ENCODE measurements around the gene FCAMR.

The FCAMR gene, protein sequence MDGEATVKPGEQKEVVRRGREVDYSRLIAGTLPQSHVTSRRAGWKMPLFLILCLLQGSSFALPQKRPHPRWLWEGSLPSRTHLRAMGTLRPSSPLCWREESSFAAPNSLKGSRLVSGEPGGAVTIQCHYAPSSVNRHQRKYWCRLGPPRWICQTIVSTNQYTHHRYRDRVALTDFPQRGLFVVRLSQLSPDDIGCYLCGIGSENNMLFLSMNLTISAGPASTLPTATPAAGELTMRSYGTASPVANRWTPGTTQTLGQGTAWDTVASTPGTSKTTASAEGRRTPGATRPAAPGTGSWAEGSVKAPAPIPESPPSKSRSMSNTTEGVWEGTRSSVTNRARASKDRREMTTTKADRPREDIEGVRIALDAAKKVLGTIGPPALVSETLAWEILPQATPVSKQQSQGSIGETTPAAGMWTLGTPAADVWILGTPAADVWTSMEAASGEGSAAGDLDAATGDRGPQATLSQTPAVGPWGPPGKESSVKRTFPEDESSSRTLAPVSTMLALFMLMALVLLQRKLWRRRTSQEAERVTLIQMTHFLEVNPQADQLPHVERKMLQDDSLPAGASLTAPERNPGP

DNA sequence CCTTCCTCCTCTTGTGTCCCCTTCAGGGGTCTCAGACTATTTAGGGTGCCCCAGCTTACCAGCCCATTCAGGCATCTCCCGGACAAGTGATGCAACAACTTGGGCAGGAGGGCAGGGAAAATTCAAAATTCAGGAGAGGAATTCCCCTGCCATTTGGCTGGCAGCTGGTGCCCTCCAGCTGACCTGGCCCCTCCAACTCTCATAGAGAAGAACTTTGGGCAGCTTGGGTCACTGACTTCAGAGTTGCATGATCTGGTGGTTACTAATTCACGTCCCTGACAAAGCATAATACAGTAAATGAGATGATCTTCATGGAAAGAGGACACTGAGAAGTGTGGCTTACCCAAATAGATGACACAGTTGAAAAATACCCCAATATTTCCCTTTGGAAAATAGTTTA lies at the start of gene FCAMR:
FCAMR (minus strand) TSS at position 15 of the 400 bp plus-strand sequence. CDS start 335 bp downstream, outside the sequence.
- no peak for DNase-seq

DNA sequence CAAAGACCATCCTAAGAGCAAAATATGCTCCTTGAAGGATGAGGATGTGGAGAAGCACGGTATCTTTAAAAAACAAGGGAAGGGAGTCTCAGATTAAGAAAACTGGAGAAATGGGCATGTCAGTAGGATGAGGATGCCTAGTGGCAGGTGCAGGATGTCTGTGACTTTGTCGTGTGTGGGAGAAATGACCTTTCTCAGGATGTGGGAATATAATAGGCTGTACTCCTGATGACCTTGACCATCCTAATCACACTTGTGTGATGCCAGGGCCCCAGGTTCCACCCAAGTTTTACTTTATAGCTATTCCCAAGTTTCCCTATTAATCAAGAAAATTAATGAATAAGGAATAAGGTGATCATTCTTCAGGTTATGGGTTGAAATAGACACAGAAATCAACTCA lies 49.4 kb upstream of the FCAMR start:
- no peak for DNase-seq

DNA sequence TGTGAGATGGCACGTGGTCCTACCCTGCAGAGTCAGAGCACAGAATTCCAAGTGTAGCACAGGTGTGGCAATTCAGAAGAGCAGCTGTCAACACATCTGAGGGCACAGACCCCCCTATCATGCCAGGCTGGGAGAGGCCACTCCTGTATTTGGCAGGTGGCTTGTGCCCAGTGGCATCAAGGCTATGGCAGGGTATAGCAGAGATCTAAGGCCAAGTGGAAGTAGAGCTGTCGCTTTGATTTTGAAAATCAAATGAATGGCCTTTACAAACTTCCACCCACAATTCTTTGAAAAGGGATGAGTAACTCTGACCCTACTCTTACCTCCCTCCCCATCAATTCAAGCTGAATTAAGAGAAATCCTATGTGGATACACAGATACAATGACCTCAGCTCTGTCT lies 48.9 kb upstream of the FCAMR start:
- DNase-seq = no peak

DNA sequence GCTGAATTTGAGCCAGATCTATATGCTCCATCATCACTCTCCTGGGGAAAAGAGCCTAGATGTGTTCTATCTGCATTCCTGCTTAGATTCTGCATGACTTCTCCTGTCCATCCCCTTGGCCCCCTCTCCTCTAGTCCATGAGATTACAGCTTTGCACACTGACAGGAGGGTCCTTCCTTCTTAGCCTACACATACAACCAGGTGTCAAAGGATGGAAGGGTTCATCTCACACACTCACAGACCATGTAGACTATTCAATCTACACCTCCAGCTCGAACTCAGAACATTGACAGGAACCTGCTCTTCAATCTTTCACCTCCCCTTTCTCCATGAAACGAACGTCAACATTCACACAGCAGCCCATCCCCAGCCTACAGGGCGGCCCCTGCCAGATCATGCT lies 48.4 kb upstream of the FCAMR start:
- DNase-seq = no peak

DNA sequence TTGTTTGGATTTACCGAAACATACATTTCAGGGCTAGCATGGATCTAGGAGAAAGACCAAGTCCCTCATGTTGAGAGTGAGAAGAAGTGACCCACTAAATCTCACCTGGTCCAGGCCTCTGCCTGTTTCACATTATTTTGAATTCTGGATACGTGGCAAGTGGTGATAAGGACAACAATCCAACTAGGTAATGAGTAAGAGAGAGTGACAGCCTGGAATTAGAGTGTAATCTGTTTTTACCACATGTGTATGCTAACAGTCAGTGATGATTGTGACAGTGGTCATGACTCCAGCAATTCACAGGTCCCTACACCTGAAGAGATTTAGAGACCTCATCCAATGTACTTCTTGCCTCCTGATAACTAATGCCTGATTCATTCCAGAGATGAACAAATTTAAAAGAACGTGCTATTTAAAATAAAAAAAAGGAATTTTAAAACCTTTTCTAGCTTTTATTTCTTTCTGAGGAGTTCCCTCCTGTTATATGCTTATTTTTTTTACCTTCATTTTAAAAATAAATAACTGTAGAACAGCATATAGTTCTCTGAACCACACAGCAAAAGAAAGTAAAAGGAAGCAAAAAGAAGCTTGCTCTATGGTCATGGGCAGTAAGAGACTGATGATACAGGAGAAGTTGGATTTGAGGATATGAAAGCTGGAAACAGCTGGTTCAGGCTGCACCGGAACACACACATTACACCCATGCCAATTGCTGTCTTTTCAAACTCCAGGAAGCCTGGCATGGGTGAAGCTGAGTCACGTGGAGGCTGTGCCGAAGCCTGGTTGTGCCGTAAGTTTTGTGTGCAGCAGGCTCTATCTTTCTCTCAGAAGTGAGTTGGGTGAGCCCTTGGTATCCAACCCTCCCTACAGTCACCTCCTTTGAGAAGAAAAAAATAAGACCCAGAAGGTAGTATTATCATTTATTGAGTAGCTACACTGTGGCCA lies 47.6 kb upstream of the FCAMR start:
- peak in 1 of 2 donors; percentile 25 for DNase-seq

DNA sequence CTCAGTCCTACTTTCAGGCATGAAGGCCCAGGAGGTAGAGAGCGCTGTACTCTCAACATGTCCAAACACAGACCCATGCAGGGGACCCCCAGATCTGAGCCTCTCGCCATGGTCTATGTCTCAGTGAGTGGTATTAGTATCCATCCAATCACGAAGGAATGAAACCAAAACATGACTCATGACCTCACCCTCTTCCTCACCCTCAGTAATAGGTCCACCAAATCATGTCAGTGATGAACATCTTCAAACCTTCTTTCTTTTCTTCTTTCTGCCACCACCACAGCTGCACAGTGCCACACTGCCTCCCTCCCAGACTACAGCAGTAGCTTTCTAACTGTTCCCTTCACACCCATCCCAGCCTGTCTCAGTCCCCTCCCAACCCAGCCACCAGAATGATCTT lies 45.5 kb upstream of the FCAMR start:
- no peak for DNase-seq

DNA sequence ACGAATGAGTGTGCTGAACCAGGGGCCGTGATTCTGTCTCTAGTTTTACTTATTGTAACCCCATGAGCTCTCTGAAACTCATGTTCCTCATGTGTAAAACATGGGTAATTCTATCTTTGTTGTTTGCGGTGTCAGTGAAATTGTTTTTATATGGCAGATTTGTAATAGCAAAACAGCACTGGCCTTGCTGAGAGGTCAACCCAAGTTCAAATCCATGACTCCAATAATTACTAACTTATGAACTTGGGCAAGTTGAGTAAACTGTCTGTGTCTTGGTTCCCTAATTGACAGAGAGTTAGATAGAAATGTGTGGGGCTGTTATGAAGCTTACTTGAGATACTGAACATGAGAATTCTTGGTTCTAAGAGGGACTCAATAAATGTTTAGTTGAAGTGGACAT lies 44.5 kb upstream of the FCAMR start:
- DNase-seq = no peak

DNA sequence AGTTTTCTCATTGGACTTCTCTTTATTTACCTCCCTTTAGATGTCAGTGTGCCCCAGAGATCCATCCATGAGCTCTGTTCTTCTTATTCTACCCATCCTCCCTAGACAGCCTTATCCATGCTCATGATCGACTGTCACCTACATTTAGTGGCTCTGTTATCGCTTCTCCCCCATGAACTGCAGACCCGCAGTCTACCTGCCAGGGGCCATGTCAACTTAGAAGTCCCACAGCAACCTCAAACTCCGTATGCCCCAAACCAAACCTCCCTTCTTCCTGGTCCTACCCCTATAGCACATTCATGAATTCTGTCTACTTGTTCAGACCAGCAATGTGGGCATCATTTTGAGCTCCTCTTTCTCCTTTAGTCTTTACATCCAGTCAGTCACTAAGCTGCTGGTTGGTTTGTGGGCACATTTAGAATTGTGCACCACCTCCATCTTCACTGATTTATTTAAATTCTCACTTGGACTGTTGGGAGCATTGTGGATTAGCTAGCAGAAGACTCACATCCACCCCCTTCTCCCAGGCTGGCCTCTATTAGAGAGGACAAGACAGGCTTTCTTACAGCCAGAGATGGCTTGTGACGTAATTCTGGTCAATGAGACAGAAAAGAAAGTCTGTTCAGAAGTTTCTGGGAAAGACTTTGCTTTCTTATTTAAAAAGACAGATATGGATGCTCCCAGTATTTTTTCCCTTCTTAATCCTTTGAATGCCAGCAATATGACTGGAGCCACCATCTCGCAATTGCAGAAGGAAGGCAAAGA lies 43.2 kb upstream of the FCAMR start:
- no peak for DNase-seq

DNA sequence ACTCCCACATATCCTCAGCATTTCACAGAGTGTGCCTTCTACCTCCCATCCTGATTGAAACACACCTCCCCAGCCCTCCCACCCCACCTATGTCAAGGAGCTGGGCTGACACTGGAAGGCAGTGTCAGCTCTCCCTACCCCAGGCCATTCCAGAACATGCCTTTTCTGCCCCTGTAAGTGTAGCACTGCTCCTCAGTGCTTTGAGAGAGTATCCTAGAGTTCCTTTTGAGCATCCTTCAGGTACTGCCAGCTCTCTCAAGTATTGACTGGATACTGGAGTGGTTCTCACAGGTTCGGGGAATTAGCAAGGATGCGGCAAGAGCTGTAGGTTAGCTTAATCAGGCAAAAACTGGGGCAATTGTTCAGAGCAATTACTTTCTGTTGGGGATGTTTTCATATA lies 40.5 kb upstream of the FCAMR start:
- DNase-seq = no peak

DNA sequence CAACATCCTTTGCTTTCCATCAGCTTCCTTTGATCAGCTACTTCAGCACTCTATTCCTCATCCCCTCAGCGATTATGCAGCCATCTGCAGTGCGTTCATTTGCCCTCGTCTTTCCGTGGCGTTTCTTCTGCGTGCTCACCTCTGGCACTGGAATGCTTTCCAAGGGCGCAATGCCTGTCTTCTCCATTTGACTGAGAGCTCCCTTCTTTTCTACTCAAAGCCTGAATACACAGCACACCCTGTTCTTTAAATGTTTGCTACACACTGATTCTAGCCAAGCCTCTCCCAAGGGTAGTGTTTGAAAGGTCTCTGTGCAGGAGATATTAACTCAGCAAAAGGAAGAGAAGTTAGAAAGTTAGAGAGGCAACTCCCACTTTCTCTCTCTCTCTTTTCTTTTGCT lies 39.7 kb upstream of the FCAMR start:
- DNase-seq = no peak

DNA sequence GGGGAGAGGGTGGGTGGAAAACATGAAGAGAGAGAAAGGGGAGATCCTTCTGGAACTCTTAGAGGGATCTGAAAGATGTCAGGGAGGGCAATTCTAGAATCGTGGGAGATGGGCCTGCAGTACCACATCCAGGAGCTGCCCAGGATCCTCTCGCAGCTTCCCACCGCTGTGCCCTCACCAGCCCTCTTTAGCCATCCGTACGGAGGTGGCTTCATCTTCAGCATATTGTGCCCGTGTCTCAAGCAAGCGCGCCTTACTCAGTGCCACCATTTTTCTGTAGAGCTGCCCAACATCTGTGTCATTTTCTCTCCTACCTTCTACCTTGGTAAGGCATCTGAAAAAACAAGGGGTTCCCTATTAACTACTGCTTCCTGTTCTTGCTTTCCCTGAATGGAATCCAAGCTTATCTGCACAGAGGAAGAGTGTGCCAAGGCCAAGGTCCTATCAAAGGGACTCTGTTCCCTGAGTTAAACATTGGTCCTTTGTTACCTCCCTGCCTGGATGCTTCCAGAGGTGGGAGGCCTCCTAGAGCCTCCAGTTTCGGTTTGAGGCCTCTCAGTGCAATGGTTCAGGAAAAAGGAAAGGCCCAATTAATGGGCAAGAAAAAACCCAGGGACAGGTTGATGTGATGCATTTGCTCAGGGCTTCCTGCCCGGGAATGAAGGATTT lies 39.1 kb upstream of the FCAMR start:
- DNase-seq = no peak

DNA sequence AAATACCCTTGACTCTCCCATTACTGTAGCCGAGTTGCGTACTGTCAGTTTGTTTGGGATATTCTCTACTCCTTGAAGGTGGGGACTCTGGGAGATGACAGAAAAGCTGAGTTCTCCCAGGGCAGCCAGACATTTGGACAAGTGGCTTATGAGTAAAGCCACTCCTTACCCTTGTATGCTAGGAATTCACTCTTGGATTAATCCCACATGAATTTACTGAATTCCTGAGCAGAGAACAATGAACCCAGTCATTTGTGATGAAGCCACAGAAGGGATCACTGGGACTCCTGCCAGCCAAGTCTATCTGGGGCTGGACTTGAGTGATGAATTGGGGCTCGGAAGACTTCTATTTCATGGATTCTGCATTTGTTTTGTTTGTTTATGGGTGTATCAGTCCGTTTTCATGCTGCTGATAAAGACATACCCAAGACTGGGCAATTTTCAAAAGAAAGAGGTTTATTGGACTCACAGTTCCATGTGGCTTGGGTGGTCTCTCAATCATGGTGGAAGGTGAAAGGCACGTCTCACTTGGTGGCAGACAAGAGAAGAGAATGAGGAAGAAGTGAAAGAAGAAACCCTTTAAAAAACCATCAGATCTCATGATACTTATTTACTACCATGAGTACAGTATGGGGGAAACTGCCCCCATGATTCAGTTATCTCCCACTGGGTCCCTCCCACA lies 37.2 kb upstream of the FCAMR start:
- no peak for DNase-seq

DNA sequence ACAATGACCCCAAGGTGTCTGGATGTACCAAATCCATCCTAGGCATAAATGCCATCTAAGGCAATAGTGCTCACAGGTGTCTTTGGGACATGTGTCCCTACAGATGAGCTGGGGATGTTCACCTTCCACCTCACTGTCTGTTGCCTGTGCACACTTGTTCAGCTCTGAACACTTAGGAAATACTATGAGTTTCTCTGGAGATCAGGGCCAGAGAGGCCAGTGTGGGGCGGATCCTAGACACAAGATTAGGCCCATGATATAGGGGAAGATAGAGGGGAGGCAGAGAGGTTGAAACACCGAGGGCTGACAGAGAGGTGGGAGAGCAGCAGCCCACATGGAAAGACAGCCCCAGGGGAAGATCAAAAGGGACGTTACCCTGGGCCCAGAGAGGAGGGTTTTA lies 36.7 kb upstream of the FCAMR start:
- DNase-seq = no peak

DNA sequence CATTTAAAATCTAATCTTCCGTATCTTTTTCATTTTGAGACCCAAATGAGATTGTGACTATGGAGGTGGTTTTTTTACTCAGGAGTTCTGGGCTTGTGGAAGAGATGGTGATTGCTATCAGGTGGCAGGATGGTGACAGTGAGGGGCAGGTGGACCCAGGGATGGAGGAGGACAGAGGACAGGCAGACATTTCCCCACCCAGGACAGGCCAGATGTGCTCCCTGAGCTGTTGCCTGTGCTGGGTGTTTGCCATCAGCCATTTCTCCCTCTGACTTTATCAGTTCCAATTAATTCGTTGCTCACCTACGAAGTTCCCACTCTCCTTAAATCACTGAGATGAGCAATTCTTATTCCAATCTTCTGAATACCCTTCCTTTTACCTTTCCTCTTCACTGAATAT lies 35.8 kb upstream of the FCAMR start:
- no peak for DNase-seq

DNA sequence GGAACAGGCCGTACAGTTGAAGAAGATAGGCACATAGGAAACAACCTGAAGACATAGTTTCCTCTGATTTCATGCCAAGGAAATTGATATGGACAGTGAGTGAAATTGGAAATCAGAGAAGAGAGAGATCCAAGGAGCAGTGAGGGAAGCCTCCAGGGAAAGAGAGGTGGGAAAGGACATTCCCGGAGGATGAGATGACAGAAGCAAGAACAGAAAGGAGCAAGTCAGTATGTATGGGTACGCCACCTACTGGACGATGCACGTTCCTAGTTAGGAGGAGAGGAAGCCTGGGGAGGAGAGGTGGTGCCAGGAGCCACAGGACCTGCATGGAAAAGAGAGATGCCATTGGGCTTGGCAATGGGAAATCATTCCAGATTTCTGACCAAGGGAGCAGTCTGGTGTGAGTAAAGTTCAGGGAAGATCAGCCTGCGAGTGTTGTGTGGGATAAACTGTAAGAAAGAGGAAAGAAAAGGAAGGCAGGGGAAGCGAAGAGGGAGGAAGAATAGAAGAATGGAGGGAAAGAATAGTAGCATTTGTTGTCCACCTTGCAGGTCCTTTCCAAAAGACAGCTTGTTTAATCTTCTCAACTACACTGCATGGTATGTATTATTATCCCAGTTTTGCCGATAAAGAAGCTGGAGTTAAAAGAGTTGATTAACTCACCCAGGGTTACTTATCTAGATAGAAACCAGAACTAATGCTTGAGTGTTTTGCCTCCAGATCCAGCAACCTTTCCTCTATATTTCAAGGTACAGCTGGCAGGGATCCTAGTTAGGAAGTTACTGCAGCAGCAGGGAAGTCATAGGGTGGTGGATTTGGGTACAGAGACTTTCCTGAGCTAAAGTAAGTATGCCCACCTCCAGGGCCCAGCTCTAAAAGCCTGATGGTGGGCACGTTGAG lies 34.9 kb upstream of the FCAMR start:
- peak in 1 of 2 donors; percentile 32 for DNase-seq

DNA sequence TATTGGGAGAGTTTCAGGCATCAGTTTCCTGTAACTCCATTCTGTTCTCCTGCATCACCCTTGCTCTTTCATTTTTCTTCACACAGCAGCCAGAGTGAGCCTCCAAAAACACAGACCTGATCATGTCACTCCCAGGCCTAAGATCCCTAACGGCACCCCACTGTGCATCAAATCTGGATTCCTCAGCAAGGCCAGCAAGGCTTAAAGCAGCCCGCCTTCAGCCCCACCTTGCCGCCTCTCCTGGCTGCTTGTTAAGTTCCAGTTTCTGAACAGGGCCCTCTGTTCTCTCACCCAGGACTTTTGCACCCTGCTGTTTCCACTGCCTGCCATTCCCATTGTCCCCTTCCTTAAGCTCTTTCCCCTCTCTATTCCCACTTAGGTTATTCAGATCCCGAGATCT lies 33.0 kb upstream of the FCAMR start:
- DNase-seq = no peak

DNA sequence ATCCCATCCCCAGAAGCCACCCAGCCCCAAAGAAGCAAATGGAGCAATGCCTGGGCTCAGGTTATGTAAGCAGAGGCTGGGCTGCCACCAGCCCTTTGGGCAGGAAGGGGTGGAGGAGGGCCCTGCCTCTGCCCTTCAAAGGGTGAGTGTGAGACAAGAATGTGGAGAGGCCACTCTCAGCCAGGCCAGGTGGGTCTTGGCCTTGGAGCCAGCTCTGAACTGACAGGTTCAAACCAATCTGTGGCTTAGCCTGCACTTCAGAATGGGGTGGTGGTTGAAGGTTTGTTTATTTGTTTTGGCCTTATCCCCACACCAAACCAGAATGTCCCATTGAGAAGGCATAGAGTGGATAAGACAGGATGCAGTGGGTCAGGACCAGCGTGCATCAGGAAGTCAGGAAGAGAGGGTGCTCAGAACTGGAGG lies 32.5 kb upstream of the FCAMR start:
- no peak for DNase-seq

DNA sequence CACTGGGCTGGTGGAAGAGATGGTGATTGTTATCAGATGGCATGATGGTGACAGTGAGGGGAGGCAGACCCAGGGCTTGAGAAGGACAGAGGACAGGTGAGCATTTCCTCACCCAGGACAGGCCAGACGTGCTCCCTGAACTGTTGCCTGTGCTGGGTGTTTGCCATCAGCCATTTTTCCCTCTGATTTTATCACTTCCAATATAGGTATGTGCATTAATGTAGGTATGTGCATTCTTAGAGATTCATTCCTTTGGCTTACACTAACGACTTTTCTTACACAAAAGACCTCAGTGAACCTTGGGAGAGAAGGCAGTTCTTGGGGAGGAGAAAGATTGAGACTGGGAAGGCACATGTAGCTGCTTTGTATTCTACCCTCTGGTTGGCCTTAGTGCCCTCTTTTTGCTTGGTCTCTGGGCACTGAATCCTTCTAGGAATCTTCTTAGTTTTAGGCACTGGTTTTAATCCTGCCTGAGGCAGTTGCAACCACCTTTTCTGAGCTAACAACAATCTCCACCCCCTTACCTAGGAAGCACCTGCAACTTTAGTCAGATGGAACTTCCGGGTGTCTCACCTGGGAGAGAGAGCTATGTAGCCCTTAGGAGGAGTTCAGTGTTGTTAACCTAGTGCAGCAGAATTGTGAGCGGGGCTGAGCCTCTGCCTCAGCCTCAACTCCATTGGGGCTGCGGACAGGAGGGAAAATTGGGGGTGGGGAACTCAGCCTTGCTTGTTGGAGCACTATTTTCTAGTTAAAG lies 31.4 kb upstream of the FCAMR start:
- no peak for DNase-seq

DNA sequence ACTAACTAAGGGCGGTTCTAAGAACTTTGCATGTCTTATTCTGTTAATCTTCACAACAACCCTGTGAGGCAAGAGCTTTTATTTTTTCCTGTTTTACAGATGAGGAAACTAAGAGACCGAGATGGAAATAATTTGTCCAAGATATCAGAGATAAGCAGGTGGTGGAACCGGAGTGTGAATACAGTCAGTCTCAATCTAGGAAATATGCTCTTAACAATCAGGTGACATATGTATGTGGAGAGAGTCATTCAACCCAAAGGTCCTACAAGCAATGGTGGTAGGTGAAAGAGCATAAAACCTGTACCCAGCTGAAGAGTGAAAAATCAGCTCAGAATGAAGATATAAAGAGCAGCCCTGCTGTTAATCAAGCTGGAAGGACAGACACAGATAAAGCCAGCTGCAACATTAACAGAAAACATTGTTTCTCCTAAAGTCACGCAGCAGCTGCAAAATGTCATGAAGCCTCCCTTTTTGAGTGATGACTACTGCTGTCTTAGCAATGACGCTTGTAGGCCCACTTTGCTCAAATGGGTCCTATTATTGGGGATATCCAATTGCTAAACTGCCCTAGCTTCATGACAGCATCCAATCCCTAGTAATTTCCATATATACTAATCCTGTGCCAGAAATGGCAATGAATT lies 30.5 kb upstream of the FCAMR start:
- no peak for DNase-seq

All from hippocampal formation (tissue), 2 donors.